SK-N-MC (cell line): Measurements from ENCODE around the gene CMSS1.

Source experiments
- EZH2 ChIP-seq: fragments of 200-600 bp; sonication (generic); IDR thresholded peaks from one replicate; pipeline ENCODE4 v1.6.1; 2017; ENCODE audit warnings: antibody characterized with exemption
- POLR2AphosphoS5 ChIP-seq: IDR thresholded peaks from 2 replicates; pipeline ENCODE4 v1.6.1; 2012; ENCODE audit warnings: mild to moderate bottlenecking, low read depth, low read length, borderline replicate concordance

DNA sequence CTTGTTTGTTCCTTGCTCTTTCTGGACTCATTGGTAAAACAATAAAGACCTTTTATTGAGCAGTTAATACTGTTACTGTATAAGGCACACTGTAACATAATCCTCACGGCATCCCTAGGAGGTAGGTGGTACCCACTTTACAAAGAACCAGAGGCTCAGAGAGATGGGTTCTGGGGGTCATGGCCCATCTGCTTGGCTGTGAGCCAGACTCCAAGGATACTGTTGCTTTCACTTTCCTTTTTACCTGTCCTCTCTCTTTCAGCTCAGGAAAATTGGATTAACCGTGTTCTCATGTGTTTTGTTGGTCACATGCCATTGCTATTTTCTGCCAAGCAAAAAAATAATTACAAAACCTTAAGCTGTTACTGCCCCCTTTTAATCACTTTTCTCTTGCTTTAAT lies 331.5 kb downstream of the CMSS1 start:
- TF ChIP-seq POLR2AphosphoS5 (no peak), EZH2 (no peak)
